K562 (cell line): ENCODE data around the gene LRRFIP2. TPM values are rescaled to one million over a fixed set of nuclear protein-coding genes. Genes with fewer than 3 reads are reported as not detected.

Experiments used
- ATAC-seq: fragments of 200-7000 bp; cut with Tn5 transposase; 3 replicates; pipeline ENCODE4 v1.9.1; 2020; ENCODE audit warnings: moderate library complexity
- BruUV-seq: library from RNA; stranded (reverse); fragments of 400-500 nt; replicated peaks from 2 replicates; lab custom pipeline; 2021; lab: Mats Ljungman, UMichigan
- CTCF ChIA-PET: fragments of 300-600 bp; formaldehyde crosslinking; extraction: SDS; loops from one replicate; lab custom pipeline; 2021; ENCODE audit warnings: low intra/inter-chr PET ratio; lab: Yijun Ruan, JAX
- POLR2A ChIA-PET: fragments of 300-600, 350-650 bp; sonication (Branson Sonifier 250); formaldehyde crosslinking; extraction: SDS; loops from one replicate; lab custom pipeline; 2021; ENCODE audit warnings: antibody characterized with exemption, inconsistent platforms; lab: Yijun Ruan, JAX
- DNase-seq, 4 experiments: peaks; one replicate each; pipeline versions ENCODE4 v3.0.0 to v3.0.0-alpha.2; 2011 to 2018; ENCODE audit warnings: low spot score in 3 of 4, mixed read lengths in 3 of 4; ENCODE audit errors: extremely low read depth in 1 of 4
- FAIRE-seq: peaks from 2 replicates; lab custom pipeline; 2011; peaks lifted over from hg19 to GRCh38; lab: Jason Lieb, UNC
- H2AFZ ChIP-seq: 2 replicates; pipeline ENCODE4 v1.6.0; 2011; ENCODE audit warnings: low read depth, low read length, control low read depth, inconsistent platforms
- H3K27ac ChIP-seq: fragments of 200-600 bp; 3 replicates; pipeline ENCODE4 v1.8.0; 2011; ENCODE audit warnings: low read depth, mild to moderate bottlenecking, control low read depth, inconsistent platforms, low read length, moderate library complexity, mixed read lengths; ENCODE audit errors: extremely low read depth
- H3K27me3 ChIP-seq, 2 experiments: fragments of 300-600 bp in 1 of 2; 2 replicates in 1 of 2; 3 replicates in 1 of 2; pipeline versions ENCODE4 v1.6.0 to v1.8.0; 2011; ENCODE audit warnings: inconsistent platforms in 2 of 2, low read length in 2 of 2, mild to moderate bottlenecking in 1 of 2, mixed read lengths in 1 of 2, moderate library complexity in 1 of 2; ENCODE audit not compliant: control insufficient read depth in 2 of 2, insufficient read depth in 2 of 2
- H3K36me3 ChIP-seq: fragments of 300-600 bp; 3 replicates; pipeline ENCODE4 v1.8.0; 2011; ENCODE audit warnings: mild to moderate bottlenecking, low read length, inconsistent platforms; ENCODE audit not compliant: control insufficient read depth, insufficient read depth
- H3K4me1 ChIP-seq, 2 experiments: fragments of 200-600 bp in 1 of 2; replicated peaks in 1 of 2; 2 replicates in 1 of 2; 3 replicates in 1 of 2; pipeline versions ENCODE4 v1.5.1 to v1.8.0; 2011; ENCODE audit warnings: inconsistent platforms in 2 of 2, low read length in 2 of 2, mild to moderate bottlenecking in 1 of 2, mixed read lengths in 1 of 2, moderate library complexity in 1 of 2; ENCODE audit not compliant: control insufficient read depth in 2 of 2, insufficient read depth in 2 of 2
- H3K4me2 ChIP-seq: 2 replicates; pipeline ENCODE4 v1.6.1; 2011; ENCODE audit warnings: low read length, control low read depth, inconsistent platforms, mixed read lengths; ENCODE audit not compliant: insufficient read depth
- H3K4me3 ChIP-seq: fragments of 200-600 bp; sonication (generic), shearing (Covaris generic); 2 replicates; pipeline ENCODE4 v1.5.1; 2016; ENCODE audit warnings: control low read depth, inconsistent platforms
- H3K79me2 ChIP-seq: fragments of 200-600 bp; 3 replicates; pipeline ENCODE4 v1.8.0; 2011; ENCODE audit warnings: low read length, inconsistent platforms; ENCODE audit not compliant: control insufficient read depth, insufficient read depth
- H3K9ac ChIP-seq, 2 experiments: 2 replicates each; pipeline versions ENCODE4 v1.6.0 to v1.6.1; 2011; ENCODE audit warnings: low read depth in 2 of 2, low read length in 2 of 2, control low read depth in 1 of 2, inconsistent platforms in 1 of 2, mild to moderate bottlenecking in 1 of 2, mixed read lengths in 1 of 2; ENCODE audit not compliant: insufficient read depth in 1 of 2
- H3K9me1 ChIP-seq: one replicate; pipeline ENCODE4 v1.6.0; 2011; ENCODE audit warnings: inconsistent platforms, mild to moderate bottlenecking, low read length, moderate library complexity; ENCODE audit not compliant: control insufficient read depth, insufficient read depth
- H3K9me3 ChIP-seq: replicated peaks from 2 replicates; pipeline ENCODE4 v1.5.1; 2011; ENCODE audit warnings: low read depth, low read length, inconsistent platforms; ENCODE audit not compliant: control insufficient read depth, insufficient read depth
- H4K20me1 ChIP-seq: replicated peaks from 2 replicates; pipeline ENCODE4 v1.6.1; 2011; ENCODE audit warnings: low read length, inconsistent platforms, mixed read lengths; ENCODE audit not compliant: control insufficient read depth, insufficient read depth
- BMI1 ChIP-seq: fragments of 150-350 bp; IDR thresholded peaks from 2 replicates; pipeline ENCODE4 v1.6.1; 2014; ENCODE audit warnings: low read length
- KAT8 ChIP-seq: fragments of 450-650 bp; IDR thresholded peaks from 2 replicates; pipeline ENCODE4 v1.6.1; 2016; ENCODE audit warnings: low read depth, mild to moderate bottlenecking
- PPARD ChIP-seq: fragments of 250-450 bp; sonication (Bioruptor Pico); IDR thresholded peaks from 2 replicates; pipeline ENCODE4 v1.8.0; 2022; ENCODE audit warnings: inconsistent platforms, mild to moderate bottlenecking, moderate library complexity
- RHOXF2B ChIP-seq: fragments of 250-450 bp; sonication (Bioruptor Pico); conservative IDR thresholded peaks from 2 replicates; pipeline ENCODE4 v1.5.1; 2021
- SOX6 ChIP-seq: fragments of 450-650 bp; IDR thresholded peaks from 2 replicates; pipeline ENCODE4 v1.6.1; 2014; ENCODE audit warnings: mild to moderate bottlenecking
- SRSF9 ChIP-seq: fragments of 200-400 bp; formaldehyde crosslinking; IDR thresholded peaks from 2 replicates; pipeline ENCODE4 v1.6.1; 2017; ENCODE audit warnings: low read depth, low read length, borderline replicate concordance
- TCF7L2 ChIP-seq: fragments of 150-350 bp; IDR thresholded peaks from 2 replicates; pipeline ENCODE4 v1.6.1; 2016; ENCODE audit warnings: low read depth, mild to moderate bottlenecking, low read length, moderate library complexity
- TGIF2 ChIP-seq: sonication (generic); formaldehyde crosslinking; IDR thresholded peaks from 2 replicates; pipeline ENCODE4 v1.8.1; 2022; ENCODE audit warnings: mild to moderate bottlenecking, missing genetic modification reagents, moderate library complexity
- YBX1 ChIP-seq: fragments of 450-650 bp; IDR thresholded peaks from 2 replicates; pipeline ENCODE4 v1.7.1; 2016; ENCODE audit warnings: mild to moderate bottlenecking
- ZNF124 ChIP-seq: sonication (generic); formaldehyde crosslinking; IDR thresholded peaks from 2 replicates; pipeline ENCODE4 v1.8.1; 2022; ENCODE audit warnings: missing genetic modification reagents
- ZNF445 ChIP-seq: fragments of 250-450 bp; sonication (Bioruptor Pico); IDR thresholded peaks from 2 replicates; pipeline ENCODE4 v1.4.0; 2020; ENCODE audit warnings: low read depth, mild to moderate bottlenecking, moderate library complexity
- ZNF511 ChIP-seq: sonication (generic); formaldehyde crosslinking; IDR thresholded peaks from 2 replicates; pipeline ENCODE4 v1.8.0; 2022; ENCODE audit warnings: mild to moderate bottlenecking, missing genetic modification reagents
- ZNF644 ChIP-seq: fragments of 200-800 bp; sonication (Bioruptor generic); IDR thresholded peaks from 2 replicates; pipeline ENCODE4 v1.6.1; 2016; ENCODE audit warnings: low read depth, missing genetic modification characterization, missing compliant biosample characterization
- ZNF655 ChIP-seq: fragments of 250-450 bp; sonication (Bioruptor Pico); IDR thresholded peaks from 2 replicates; pipeline ENCODE4 v1.5.0; 2021
- ZNF707 ChIP-seq: fragments of 250-450 bp; sonication (Bioruptor Pico); conservative IDR thresholded peaks from 2 replicates; pipeline ENCODE4 v1.8.0; 2022; ENCODE audit warnings: inconsistent platforms, mild to moderate bottlenecking, moderate library complexity
- WGBS: fragments of 100-300 bp; shearing (Covaris generic); methylation state at CpG from one replicate; pipeline ENCODE4 v1.1.6; 2016; ENCODE audit warnings: low coverage, mixed read lengths; ENCODE audit not compliant: insufficient coverage; ENCODE audit errors: missing lambda C conversion rate; 5-methylcytosine and 5-hydroxymethylcytosine counted together
- in situ Hi-C: fragments of 300-500 bp; cut with MboI; formaldehyde crosslinking; loops from 4 replicates; pipeline ENCODE4 v1.15.0; 2018; ENCODE audit warnings: inconsistent platforms, mixed read lengths
- intact Hi-C: fragments of 100-400 bp; cut with micrococcal nuclease; formaldehyde crosslinking; loops from 2 replicates; pipeline ENCODE4 v1.14.2; 2022
- polyA plus RNA-seq, 8 experiments: library from polyadenylated mRNA; depleted of rRNA in 4 of 8; stranded (reverse) in 5 of 8; unstranded in 3 of 8; fragments of >200 nt; fragmentation: Nextera tagmentation in 2 of 8; fragmentation: Illumina TruSeq in 1 of 8; extraction: Ambion mirVana in 2 of 8; extraction: Trizol in 1 of 8; gene quantifications; 2 replicates each; pipeline versions ENCODE4 v1.2.1 to v1.2.3, GENCODE V29; 2011 to 2014; ENCODE audit warnings: inconsistent platforms in 1 of 8, missing spikeins in 1 of 8
- total RNA-seq, 7 experiments: library from RNA; depleted of rRNA in 6 of 7; stranded (reverse); fragments of >200 nt in 6 of 7; fragmentation: Illumina TruSeq in 2 of 7; extraction: Trizol in 2 of 7; gene quantifications; 2 replicates each; pipeline versions ENCODE4 v1.2.1 to v1.2.3, GENCODE V29; 2011 to 2021; ENCODE audit warnings: low replicate concordance in 1 of 7
- TF ChIP-seq, protein P1 (sequence below): sonication (generic); formaldehyde crosslinking; IDR thresholded peaks from 2 replicates; pipeline ENCODE4 v1.5.0; 2020; ENCODE audit warnings: missing genetic modification reagents

LRRFIP2 gene
- total and polyA plus RNA-seq, 9 of the 15 experiments (the other 6 are each of a cell fraction or from before 2014, with no cell fraction given): 9.9 to 53.9 (median 42.7) TPM

DNA sequence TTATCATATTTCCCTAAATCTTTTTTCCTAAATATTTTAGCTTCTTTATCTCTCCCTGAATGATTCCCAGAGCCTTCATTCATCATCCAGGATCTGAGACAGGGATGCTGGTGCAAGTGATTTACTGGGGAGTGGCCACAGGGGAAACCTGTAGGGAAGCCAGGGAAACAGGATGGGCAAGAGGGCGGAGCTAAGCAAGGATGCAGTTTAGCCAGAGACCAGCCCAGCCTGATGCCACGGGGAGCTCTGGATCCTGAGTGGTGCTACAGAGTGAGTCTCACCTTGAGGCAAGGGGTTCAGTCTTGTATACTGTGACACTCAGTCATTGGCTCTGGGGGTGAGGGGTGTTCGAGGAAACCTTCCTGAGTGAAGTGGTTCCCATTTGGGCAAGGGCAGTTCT lies 39.7 kb upstream of the LRRFIP2 start (continued):
- TF ChIP-seq KAT8: no peak

DNA sequence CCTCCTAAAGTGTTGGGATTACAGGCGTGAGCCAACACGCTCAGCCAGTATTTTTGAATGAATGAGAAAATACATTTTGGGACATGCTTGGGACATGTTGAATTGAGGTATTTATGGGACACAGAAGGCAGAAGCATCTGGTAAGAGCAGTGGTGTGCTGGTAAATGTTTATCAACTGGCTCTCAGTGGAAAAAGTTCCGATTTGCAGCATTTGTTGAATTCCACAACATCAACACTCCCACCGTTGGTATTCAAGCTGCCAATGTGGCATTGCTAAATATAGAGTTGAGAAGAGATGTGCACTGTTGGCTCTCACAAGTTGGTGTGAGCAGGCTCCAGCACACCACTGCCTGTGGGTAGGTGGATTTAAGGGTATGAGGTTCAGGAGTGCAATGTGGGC lies 35.8 kb upstream of the LRRFIP2 start:
- DNase-seq (no peak), ATAC-seq (no peak), FAIRE-seq (no peak)
- H3K4me1 ChIP-seq: no peaks in the 10 kb centered on the region; a peak in 1 of 5 replicates
- intact Hi-C loops: loop anchor here (5.0 to 10.0 kb wide), 3 partner anchors 47 to 395 kb away; no protein-coding TSS in a partner anchor
- no peak overlapping the region for H3K4me2 ChIP-seq
- BruUV-seq: no TSS peak
- H3K9me3 ChIP-seq: 0 out of 2 replicates have a peak, but pooled peaks cover 2% of the 10 kb centered on the region
- no peak overlapping the region for H3K27ac ChIP-seq
- WGBS: 14% methylated on average over 4 of the region's 4 CpGs
- peaks cover 3 to 11% of the 10 kb centered on the region in 2 experiments; a peak in 4 of 5 replicates for H3K27me3 ChIP-seq
- in situ Hi-C loops: loop anchor here (10.0 kb wide), 1 partner anchor 475 kb away; no protein-coding TSS in a partner anchor
- H3K36me3 ChIP-seq: no peaks in the 10 kb centered on the region
- TF ChIP-seq ZNF707 (CRISPR knock-in tag) (no peak), TCF7L2 (no peak), SOX6 (no peak), SRSF9 (no peak), ZNF655 (CRISPR knock-in tag) (no peak), RHOXF2B (CRISPR knock-in tag) (no peak), PPARD (CRISPR knock-in tag) (no peak), ZNF124 (no peak), BMI1 (no peak), ZNF511 (CRISPR knock-in tag) (no peak), TGIF2 (no peak), ZNF644 (tag) (no peak), YBX1 (no peak), ZNF445 (CRISPR knock-in tag) (no peak)
- TF ChIP-seq, protein P1, sequence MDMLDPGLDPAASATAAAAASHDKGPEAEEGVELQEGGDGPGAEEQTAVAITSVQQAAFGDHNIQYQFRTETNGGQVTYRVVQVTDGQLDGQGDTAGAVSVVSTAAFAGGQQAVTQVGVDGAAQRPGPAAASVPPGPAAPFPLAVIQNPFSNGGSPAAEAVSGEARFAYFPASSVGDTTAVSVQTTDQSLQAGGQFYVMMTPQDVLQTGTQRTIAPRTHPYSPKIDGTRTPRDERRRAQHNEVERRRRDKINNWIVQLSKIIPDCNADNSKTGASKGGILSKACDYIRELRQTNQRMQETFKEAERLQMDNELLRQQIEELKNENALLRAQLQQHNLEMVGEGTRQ (CRISPR knock-in tag): no peak
- no peaks in the 10 kb centered on the region for H4K20me1 ChIP-seq
- H3K9ac ChIP-seq: no peak overlapping the region
- H3K79me2 ChIP-seq: no peaks in the 10 kb centered on the region
- H3K9me1 ChIP-seq: no peaks in the 10 kb centered on the region
- POLR2A ChIA-PET: interaction anchor here (0.5 to 0.7 kb wide), 3 partner anchors 156 to 507 kb away, joined by 3 read pairs; no protein-coding TSS in a partner anchor
- CTCF ChIA-PET: no interaction called here
- no peak overlapping the region for H2AFZ ChIP-seq
- H3K4me3 ChIP-seq: no peak overlapping the region
